HG02840 (cell line): Measurements from ENCODE around the gene ITSN1.

ENCODE experiments used
- ATAC-seq: cut with Tn5 transposase; IDR thresholded peaks from one replicate; pipeline ENCODE4 v1.9.1; 2021; ENCODE audit warnings: mild to moderate bottlenecking, moderate library complexity, moderate number of reproducible peaks; ENCODE audit not compliant: unreplicated experiment, low FRiP score

ITSN1 gene

GRCh38 chr21:33677450-33677849 lies 35.1 kb downstream of the ITSN1 start:
- ATAC-seq = no peak

- no peak for ATAC-seq
These were observed 38.6 kb downstream of the ITSN1 start for GRCh38 chr21:33680870-33681269.

- no peak for ATAC-seq
These were observed 40.8 kb downstream of the ITSN1 start for GRCh38 chr21:33682992-33683627.

- ATAC-seq = no peak
These were observed 41.8 kb downstream of the ITSN1 start for GRCh38 chr21:33684068-33684467.

- ATAC-seq = no peak
These were observed 42.7 kb downstream of the ITSN1 start for GRCh38 chr21:33684923-33685560.

GRCh38 chr21:33685613-33686197 lies 43.4 kb downstream of the ITSN1 start:
- no peak for ATAC-seq

- ATAC-seq = no peak
These were observed 44.1 kb downstream of the ITSN1 start for GRCh38 chr21:33686386-33686785.

- ATAC-seq = no peak
These were observed 45.3 kb downstream of the ITSN1 start for GRCh38 chr21:33687634-33688033.

GRCh38 chr21:33688353-33688752 lies 46.1 kb downstream of the ITSN1 start:
- ATAC-seq = no peak

GRCh38 chr21:33690874-33691273 lies 48.6 kb downstream of the ITSN1 start:
- ATAC-seq = no peak

GRCh38 chr21:33691945-33692603 lies 49.8 kb downstream of the ITSN1 start:
- ATAC-seq = no peak

GRCh38 chr21:33695813-33696212 lies 53.5 kb downstream of the ITSN1 start:
- no peak for ATAC-seq

- no peak for ATAC-seq
These were observed 54.2 kb downstream of the ITSN1 start for GRCh38 chr21:33696465-33696864.

- no peak for ATAC-seq
These were observed 56.0 kb downstream of the ITSN1 start for GRCh38 chr21:33698087-33698860.

- no peak for ATAC-seq
These were observed 57.0 kb downstream of the ITSN1 start for GRCh38 chr21:33699277-33699676.

- ATAC-seq = no peak
These were observed 58.2 kb downstream of the ITSN1 start for GRCh38 chr21:33700491-33700890.

- ATAC-seq = no peak
These were observed 61.7 kb downstream of the ITSN1 start for GRCh38 chr21:33703750-33704606.

GRCh38 chr21:33707846-33708245 lies 65.5 kb downstream of the ITSN1 start:
- no peak for ATAC-seq

GRCh38 chr21:33708874-33709273 lies 66.6 kb downstream of the ITSN1 start:
- no peak for ATAC-seq
